Right cardiac atrium (tissue), 5 donors: ENCODE results near the gene ELL2. TPM values are rescaled to one million over a fixed set of nuclear protein-coding genes. Genes with fewer than 3 reads are reported as not detected.

Experiments used
- ATAC-seq, 2 donors: fragments of 200-7000 bp; cut with Tn5 transposase; one replicate each; pipeline versions ENCODE4 v1.8.0 to v1.9.1; 2020; ENCODE audit warnings: moderate library complexity in 2 of 2, mild to moderate bottlenecking in 1 of 2
- DNase-seq, 3 donors: peaks; one replicate each; pipeline ENCODE4 v3.0.0-alpha.2; 2020
- H3K27ac ChIP-seq: one replicate; pipeline ENCODE4 v1.5.1; 2013; ENCODE audit warnings: mild to moderate bottlenecking, low read length, control low read depth, moderate library complexity
- H3K27me3 ChIP-seq: one replicate; pipeline ENCODE4 v1.6.1; 2013; ENCODE audit not compliant: control insufficient read depth, insufficient read depth
- H3K4me1 ChIP-seq: one replicate; pipeline ENCODE4 v1.6.1; 2013; ENCODE audit warnings: low read length; ENCODE audit not compliant: control insufficient read depth, insufficient read depth
- H3K4me3 ChIP-seq: one replicate; pipeline ENCODE4 v1.5.1; 2013; ENCODE audit warnings: low read length, control low read depth
- H3K9me3 ChIP-seq: one replicate; pipeline ENCODE4 v1.6.1; 2013; ENCODE audit warnings: low read length; ENCODE audit not compliant: control insufficient read depth
- WGBS: extraction: QIAGEN DNeasy Blood & Tissue Kit; methylation state at CpG from one replicate; pipeline ENCODE4 v1.1.7; 2013; 5-methylcytosine and 5-hydroxymethylcytosine counted together
- intact Hi-C, 4 donors: fragments of 100-400 bp; cut with DNase I; formaldehyde crosslinking; loops; one replicate each; pipeline versions ENCODE4 v1.11.0 to v1.14.0; 2022 to 2023
- polyA plus RNA-seq: library from polyadenylated mRNA; stranded (reverse); fragments of 200-250 nt; gene quantifications from one replicate; pipeline ENCODE4 v1.2.3, GENCODE V29; 2013
- total RNA-seq, 4 donors: library from RNA; stranded (reverse); fragmentation: NEBNext Ultra II Directional; extraction: Animal tissue kit (Norgen Biotek cat#: 25700); gene quantifications; one replicate each; pipeline ENCODE4 v1.2.1, GENCODE V29; 2021
- donor health status: healthy with polysubstance abuse.
- donor health status: DM: no; HTN: yes; CAD: no.
- donor health status: DM: no; HTN: no; CAD: no.
- donor health status: DM: no; HTN: yes; CAD: no; lungs with severe emphysema.
- donor health status: DM: yes; HTN: yes; CAD: no.

ELL2 gene
- total and polyA plus RNA-seq, 5 donors: 16.7 to 75.9 (median 32.4) TPM

DNA sequence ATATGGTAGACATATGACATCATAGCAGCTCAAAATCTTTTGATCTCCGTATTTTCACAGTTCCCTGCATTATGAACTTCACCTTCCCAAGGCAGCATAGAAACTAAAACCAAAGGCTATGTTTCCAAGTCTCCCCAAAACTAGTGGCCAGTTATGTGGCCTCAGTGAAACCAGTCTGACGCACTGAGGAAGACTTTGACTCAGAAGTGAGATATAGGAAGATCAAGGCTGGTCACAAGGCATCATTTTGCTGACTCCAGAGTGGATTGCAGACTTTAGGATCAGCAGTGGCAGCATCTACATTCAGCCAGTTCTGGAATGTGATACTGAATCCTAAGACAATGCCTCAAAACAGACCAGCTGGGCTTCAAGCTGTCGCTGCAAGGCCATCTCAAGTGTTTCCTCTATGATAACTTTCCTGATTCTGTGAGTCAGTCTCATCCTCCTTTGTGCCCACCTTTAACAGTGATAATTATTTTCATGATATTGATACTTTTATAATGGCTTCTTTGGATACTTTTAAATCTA lies 34.4 kb upstream of the ELL2 start:
- no peak for ATAC-seq
- no peak overlapping the region for H3K4me3 ChIP-seq
- 81% methylated on average over 3 of the region's 3 CpGs for WGBS

DNA sequence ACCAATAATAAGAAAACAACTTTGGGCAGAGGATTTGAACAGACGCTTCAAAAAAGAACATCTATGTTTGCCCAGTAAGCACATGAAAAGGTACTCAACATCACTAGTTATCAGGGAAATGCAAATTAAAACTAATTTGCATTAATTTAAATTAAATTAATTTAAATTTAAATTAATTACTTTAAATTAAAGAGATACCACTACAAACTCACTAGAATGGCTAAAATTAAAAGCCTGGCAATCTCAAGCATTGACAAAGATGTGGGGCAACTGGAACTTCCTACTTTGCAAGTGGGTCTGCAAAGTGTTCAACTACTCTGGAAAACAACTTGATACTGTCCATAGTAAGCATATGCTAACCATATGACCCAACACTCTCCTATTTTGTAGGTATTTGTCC lies 32.1 kb upstream of the ELL2 start:
- DNase-seq: no peak
- no peaks in the 10 kb centered on the region for H3K27me3 ChIP-seq
- no peaks in the 10 kb centered on the region for H3K4me1 ChIP-seq
- no peak overlapping the region for H3K4me3 ChIP-seq
- H3K27ac ChIP-seq: no peak overlapping the region
- H3K9me3 ChIP-seq: no peaks in the 10 kb centered on the region
- intact Hi-C loops: no loop called here
- 100% methylated on average over 1 of the region's 1 CpG for WGBS
- ATAC-seq: no peak

More for the DNA sequence above, 34.4 kb upstream of the ELL2 start:
- no peak for DNase-seq
- H3K9me3 ChIP-seq: no peaks in the 10 kb centered on the region
- intact Hi-C loops: no loop called here
- no peak overlapping the region for H3K27ac ChIP-seq
- H3K4me1 ChIP-seq: no peaks in the 10 kb centered on the region
- H3K27me3 ChIP-seq: no peaks in the 10 kb centered on the region

DNA sequence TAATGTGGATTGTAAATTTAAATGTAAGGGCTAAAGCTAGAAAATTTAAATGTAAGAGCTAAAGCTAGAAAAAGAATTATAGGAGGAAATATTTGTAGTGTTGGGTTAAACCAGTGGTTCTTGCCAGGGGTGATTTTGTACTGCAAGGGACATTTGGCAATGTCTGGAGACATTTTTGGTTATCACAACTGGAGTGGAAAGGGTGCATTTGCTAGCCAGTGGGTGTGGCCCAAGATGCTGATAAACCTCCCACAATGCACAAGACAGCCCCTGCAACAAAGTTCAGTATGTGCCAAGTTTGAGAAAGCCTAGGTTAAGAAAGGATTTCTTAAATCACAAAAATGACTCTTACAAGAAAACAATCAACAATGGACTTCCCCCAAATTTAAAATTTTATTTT lies 31.6 kb upstream of the ELL2 start:
- Histone ChIP-seq H3K4me1 (no peaks in the 10 kb centered on the region), H3K27me3 (no peaks in the 10 kb centered on the region), H3K9me3 (no peaks in the 10 kb centered on the region), H3K4me3 (no peak overlapping the region), H3K27ac (no peak overlapping the region)
- intact Hi-C loops: no loop called here
- ATAC-seq (no peak), DNase-seq (peak in 1 of 3 donors; percentile 30)

DNA sequence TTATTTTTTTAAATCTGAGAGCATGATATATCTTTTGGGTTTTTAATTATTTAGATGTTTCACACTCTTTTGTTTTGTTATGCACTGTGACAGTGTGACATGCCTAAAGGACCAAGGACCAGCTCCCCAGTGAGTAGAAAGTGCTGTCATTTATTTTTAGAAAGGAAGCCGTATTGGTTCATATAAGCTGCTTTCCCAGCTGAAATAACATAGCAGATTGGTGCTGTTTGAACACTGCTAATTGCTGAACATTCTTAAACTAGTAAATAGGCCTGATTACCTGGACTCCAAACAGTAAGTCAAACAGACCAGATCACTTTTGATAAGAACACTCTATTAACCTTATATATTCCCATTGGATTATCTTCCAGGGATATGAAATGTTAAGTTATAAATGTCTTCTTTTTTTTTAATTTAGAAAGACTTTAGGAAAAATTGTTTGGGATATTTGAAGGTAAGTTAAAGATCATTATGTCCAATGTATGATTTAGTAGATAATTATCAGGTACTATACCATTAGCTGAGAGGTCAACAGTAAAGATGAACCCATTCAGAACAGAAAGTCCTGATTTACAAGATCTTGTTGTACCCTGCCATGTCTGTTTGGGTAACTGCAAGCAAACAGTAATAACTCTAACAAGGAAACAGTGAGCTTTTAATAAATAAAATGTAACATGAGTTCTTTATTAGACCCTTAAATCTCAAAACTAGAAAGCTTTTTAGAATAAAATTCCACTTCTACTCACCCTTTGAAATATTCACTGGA lies 27.8 kb upstream of the ELL2 start:
- H3K4me3 ChIP-seq: no peak overlapping the region
- no peaks in the 10 kb centered on the region for H3K4me1 ChIP-seq
- ATAC-seq (no peak), DNase-seq (no peak)
- no peaks in the 10 kb centered on the region for H3K27me3 ChIP-seq
- H3K9me3 ChIP-seq: no peaks in the 10 kb centered on the region
- intact Hi-C loops: no loop called here
- no peak overlapping the region for H3K27ac ChIP-seq
- 25% methylated on average over 1 of the region's 1 CpG for WGBS

DNA sequence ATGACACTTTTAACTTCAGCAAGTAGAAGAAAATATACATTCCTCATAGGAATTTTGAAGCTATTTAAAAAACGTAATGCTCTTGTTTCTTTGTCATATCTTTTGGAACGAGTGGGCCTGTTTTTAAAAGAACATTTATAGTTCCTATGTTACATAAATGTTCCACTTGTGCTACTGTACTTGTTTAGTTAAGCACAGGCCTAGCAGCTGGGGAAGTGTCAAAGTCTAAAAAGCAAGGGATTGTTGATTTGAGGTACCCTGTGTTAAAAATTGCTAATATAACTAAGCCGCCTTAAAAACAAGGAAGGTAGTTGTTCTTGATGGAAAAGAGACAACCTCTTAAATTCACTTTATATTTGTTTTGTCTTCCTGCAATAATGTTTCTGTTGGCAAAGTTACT lies 27.2 kb upstream of the ELL2 start:
- 47% methylated on average over 3 of the region's 3 CpGs for WGBS
- no peak for ATAC-seq
- Histone ChIP-seq H3K27ac (no peak overlapping the region), H3K27me3 (no peaks in the 10 kb centered on the region), H3K4me1 (no peaks in the 10 kb centered on the region), H3K4me3 (no peak overlapping the region), H3K9me3 (no peaks in the 10 kb centered on the region)
- no peak for DNase-seq
- intact Hi-C loops: no loop called here

DNA sequence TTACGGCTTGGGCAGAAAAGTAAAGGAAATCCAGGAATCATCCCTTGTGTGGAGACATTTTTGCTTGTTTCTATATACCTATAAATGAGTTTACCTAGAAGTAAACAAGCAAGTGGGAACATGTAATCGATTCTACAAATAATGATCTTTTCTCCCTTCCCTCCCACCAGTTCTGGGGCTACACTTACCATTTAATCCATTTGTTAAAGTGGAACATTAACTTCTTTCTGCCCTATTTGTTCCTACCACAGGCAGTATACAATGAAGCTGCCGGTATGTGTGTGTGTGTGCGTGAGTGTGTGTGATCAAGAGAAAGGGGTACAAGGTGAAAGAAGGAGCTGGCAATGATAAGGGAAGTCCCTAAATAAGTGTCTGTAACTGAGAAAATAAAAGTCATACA lies 26.4 kb upstream of the ELL2 start:
- H3K27me3 ChIP-seq: no peaks in the 10 kb centered on the region
- H3K9me3 ChIP-seq: no peaks in the 10 kb centered on the region
- DNase-seq (no peak), ATAC-seq (no peak)
- H3K4me1 ChIP-seq: no peaks in the 10 kb centered on the region
- no peak overlapping the region for H3K4me3 ChIP-seq
- H3K27ac ChIP-seq: no peak overlapping the region
- 98% methylated on average over 4 of the region's 4 CpGs for WGBS
- intact Hi-C loops: no loop called here

DNA sequence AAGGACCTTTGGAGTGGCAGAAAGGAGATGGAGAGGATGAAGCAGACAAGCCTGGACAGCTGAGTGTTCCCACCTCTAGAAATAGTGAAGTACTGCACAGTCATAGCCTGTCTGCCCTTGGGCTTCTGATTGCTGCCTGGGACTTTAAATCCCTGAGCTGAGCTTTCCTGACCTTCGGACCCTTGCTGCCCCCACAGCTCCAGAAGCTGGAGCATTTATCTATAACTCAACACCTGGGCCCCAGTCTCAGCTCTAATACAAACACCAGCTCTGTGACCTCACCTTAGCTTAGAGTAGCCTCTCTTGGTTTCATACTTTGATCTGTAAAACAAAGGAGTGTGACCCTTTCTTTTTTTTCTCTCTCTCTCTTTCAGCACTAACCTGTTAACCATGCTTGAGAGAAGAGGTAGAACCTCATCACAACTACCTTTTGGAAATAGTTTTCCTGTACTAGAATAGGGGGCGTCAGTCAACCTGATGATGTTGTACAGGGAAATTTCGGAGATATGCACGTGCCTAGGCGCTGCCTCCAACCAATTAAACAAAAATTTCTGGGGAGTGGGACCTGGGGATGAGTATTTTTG lies 25.4 kb upstream of the ELL2 start:
- H3K4me1 ChIP-seq: no peaks in the 10 kb centered on the region
- intact Hi-C loops: no loop called here

DNA sequence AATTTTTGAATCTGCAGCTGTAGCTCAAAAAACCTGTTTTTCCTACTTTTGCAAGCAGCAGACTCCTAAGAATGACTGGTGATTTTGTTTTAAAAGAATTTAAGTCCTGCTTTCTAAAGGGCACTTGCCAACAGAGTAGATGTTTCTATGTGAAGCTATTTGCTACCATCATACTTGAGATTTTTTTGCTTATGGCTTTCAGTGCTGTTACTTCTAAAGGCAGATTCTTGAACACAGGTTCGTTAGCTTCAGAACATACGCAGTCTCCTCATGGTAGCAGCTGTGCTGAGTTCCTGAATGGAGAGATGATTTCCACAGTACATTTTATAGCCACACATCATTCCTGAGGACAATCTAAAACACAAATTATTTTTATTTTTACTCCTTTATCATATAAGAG lies 24.4 kb upstream of the ELL2 start:
- intact Hi-C loops: no loop called here
- Histone ChIP-seq H3K9me3 (no peaks in the 10 kb centered on the region), H3K4me1 (no peaks in the 10 kb centered on the region), H3K27ac (no peak overlapping the region), H3K27me3 (no peaks in the 10 kb centered on the region), H3K4me3 (no peak overlapping the region)
- 84% methylated on average over 2 of the region's 2 CpGs for WGBS
- ATAC-seq (no peak), DNase-seq (no peak)

More for the DNA sequence above, 25.4 kb upstream of the ELL2 start:
- Histone ChIP-seq H3K27ac (no peak overlapping the region), H3K4me3 (no peak overlapping the region), H3K27me3 (no peaks in the 10 kb centered on the region), H3K9me3 (no peaks in the 10 kb centered on the region)
- 95% methylated on average over 5 of the region's 5 CpGs for WGBS
- ATAC-seq (peak; percentile 37 to 52), DNase-seq (no peak)

DNA sequence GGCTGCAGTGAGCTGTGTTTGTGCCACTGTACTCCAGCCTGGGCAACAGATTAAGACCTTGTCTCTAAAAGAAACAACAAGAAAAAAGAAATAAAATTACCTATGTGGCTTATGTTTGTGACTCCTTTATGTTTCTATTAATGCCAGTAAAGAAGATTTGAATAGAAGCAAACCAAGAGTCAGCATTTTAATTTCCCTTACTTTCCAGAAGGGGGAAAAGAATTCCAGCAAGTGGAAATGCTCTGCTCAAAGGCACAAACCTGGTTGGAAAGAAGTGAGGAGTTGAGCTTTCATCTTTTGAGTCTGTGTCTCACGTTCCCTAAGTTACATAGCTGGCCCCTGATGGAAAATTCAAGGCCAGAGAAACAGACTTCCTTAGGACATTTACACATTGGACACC lies 23.6 kb upstream of the ELL2 start:
- ATAC-seq (no peak), DNase-seq (no peak)
- Histone ChIP-seq H3K27ac (no peak overlapping the region), H3K4me3 (no peak overlapping the region), H3K9me3 (no peaks in the 10 kb centered on the region), H3K27me3 (no peaks in the 10 kb centered on the region), H3K4me1 (no peaks in the 10 kb centered on the region)
- intact Hi-C loops: no loop called here
- WGBS: 81% methylated on average over 1 of the region's 1 CpG

DNA sequence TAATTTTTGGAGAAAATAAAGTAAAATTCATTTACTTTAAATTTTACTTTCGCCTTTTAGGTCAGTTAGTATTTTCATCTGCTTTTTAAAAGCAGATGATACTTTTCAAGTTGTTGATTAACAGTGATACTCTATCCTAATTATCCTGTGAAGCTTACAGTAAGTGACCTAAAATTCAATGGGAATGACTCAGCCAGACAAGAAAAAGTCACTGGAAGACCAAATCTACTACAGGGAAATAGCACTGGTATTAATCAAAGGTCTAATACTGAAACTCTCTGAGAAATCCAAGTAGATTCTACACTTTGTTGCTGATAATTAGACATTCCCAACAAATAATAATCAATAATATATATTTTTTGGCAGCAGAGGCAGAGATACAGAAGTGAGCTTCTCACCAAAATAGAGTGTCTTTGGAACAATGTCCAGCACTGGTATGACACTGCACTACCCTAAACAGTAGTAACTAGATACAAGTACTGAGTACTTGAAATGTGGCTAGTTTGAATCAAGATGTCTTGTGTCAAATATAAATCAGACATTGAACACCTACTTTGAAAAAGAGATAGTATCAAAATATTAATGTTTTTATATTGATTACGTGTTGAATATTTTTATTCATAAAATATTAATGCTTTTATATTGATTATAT lies 22.8 kb upstream of the ELL2 start:
- DNase-seq (no peak), ATAC-seq (no peak)
- H3K27ac ChIP-seq: no peak overlapping the region
- H3K4me1 ChIP-seq: no peaks in the 10 kb centered on the region
- no peaks in the 10 kb centered on the region for H3K27me3 ChIP-seq
- H3K9me3 ChIP-seq: no peaks in the 10 kb centered on the region
- no peak overlapping the region for H3K4me3 ChIP-seq
- intact Hi-C loops: no loop called here
- 95% methylated on average over 2 of the region's 2 CpGs for WGBS

DNA sequence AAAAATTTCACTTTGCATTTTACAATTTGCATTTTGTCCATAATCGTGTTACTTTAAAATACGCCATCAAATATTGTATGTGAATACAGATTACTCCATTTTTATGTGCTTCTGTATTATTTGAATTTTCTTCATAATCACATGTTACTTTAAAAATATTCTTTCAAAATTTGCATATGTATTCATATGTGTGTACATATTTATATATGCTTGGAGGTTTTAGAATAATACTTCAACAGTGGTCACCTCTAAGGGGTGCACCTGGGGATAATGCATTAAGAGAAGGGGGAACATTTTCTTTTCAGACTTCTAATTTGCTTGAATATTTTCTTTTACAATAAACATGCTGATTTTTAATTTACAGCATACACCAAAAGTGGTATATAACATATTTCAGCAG lies 21.9 kb upstream of the ELL2 start:
- Histone ChIP-seq H3K9me3 (no peaks in the 10 kb centered on the region), H3K27me3 (no peaks in the 10 kb centered on the region), H3K4me3 (no peak overlapping the region), H3K27ac (no peak overlapping the region), H3K4me1 (no peaks in the 10 kb centered on the region)
- DNase-seq: no peak
- no peak for ATAC-seq
- 96% methylated on average over 2 of the region's 2 CpGs for WGBS
- intact Hi-C loops: no loop called here
